HG03354 (cell line): Measurements from ENCODE around the gene ARL10.

ENCODE experiments used
- ATAC-seq: cut with Tn5 transposase; IDR thresholded peaks from one replicate; pipeline ENCODE4 v1.9.1; 2021; ENCODE audit warnings: mild to moderate bottlenecking; ENCODE audit not compliant: unreplicated experiment, poor library complexity, severe bottlenecking

Gene ARL10

GRCh38 chr5:176387384-176387925 lies 22.2 kb downstream of the ARL10 start:
- ATAC-seq: no peak

- no peak for ATAC-seq
These were observed 22.7 kb downstream of the ARL10 start for GRCh38 chr5:176388003-176388443.

GRCh38 chr5:176388444-176389134 lies 23.3 kb downstream of the ARL10 start, which contains the start of the genes HIGD2A and NOP16:
Gene HIGD2A, plus strand, starts transcription at chr5:176388751. Its CDS starts 69 bp downstream, at chr5:176388820.
Gene NOP16, minus strand, starts transcription at chr5:176388598. Its CDS starts 59 bp downstream, at chr5:176388539.
- peak; percentile 94 for ATAC-seq

- peak; percentile 40 for ATAC-seq
These were observed 24.1 kb downstream of the ARL10 start for GRCh38 chr5:176389135-176390123.

GRCh38 chr5:176391479-176391878 lies 26.2 kb downstream of the ARL10 start:
- ATAC-seq: no peak

GRCh38 chr5:176391999-176392398 lies 26.7 kb downstream of the ARL10 start:
- no peak for ATAC-seq

GRCh38 chr5:176392526-176392925 lies 27.2 kb downstream of the ARL10 start:
- ATAC-seq: no peak

- no peak for ATAC-seq
These were observed 28.8 kb downstream of the ARL10 start for GRCh38 chr5:176394096-176394495.

- ATAC-seq: no peak
These were observed 29.8 kb downstream of the ARL10 start for GRCh38 chr5:176394881-176395675.

GRCh38 chr5:176396330-176396729 lies 31.0 kb downstream of the ARL10 start:
- ATAC-seq: no peak

- no peak for ATAC-seq
These were observed 32.6 kb downstream of the ARL10 start for GRCh38 chr5:176397736-176398420.

- no peak for ATAC-seq
These were observed 35.3 kb downstream of the ARL10 start for GRCh38 chr5:176400382-176401156.

GRCh38 chr5:176401281-176402205 lies 36.3 kb downstream of the ARL10 start:
- no peak for ATAC-seq

GRCh38 chr5:176405656-176406435 lies 40.6 kb downstream of the ARL10 start:
- no peak for ATAC-seq

GRCh38 chr5:176406436-176407052 lies 41.3 kb downstream of the ARL10 start:
- ATAC-seq: no peak
